Measurements from ENCODE around the gene STEAP3. TPM values are rescaled to one million over a fixed set of nuclear protein-coding genes. Genes with fewer than 3 reads are reported as not detected.
A peak's percentile ranks its signal among the peaks of the same experiment; 100 is the strongest.

STEAP3 gene
- total RNA-seq, 1 donor from 2014 or later, result 11.8 TPM

DNA sequence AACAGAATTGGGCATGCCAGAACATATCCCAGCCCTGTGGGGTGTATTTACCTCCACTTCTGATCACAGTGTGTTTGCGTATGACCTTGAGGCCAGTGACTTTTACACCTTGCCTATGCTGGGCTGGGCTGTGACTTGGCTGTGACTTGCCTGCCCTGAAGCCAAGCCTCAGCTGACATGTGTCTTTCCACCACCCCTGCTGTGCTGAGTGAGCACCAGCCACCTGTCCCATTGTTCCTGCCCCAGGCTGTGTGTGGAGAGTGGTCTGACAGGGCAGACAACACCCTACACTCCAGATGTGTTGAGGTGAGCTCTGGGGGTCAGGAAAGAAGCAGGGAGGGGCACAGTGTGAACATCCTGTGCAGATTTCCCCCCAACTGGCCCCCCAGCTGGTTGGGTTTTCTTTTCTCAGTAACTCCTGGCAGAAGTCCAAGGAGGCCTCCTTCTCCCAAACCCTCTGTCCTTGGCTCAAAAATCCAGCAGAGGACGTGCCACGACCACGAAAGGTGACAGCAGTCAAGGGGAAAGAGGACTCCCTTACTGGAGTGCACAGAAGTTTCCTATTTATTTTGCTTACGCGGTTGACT is 5.1 kb upstream of the STEAP3 start:
- no peaks in the 10 kb centered on the region for H3K36me3 ChIP-seq (ENCODE audit: control insufficient read depth, insufficient read depth, low read length)
- FAIRE-seq (no peak), DNase-seq (ENCODE audit: low read depth) (peak; percentile 76)
- no peak overlapping the region for H3K4me3 ChIP-seq (ENCODE audit: low read depth, low read length)
- TF ChIP-seq, protein P1, sequence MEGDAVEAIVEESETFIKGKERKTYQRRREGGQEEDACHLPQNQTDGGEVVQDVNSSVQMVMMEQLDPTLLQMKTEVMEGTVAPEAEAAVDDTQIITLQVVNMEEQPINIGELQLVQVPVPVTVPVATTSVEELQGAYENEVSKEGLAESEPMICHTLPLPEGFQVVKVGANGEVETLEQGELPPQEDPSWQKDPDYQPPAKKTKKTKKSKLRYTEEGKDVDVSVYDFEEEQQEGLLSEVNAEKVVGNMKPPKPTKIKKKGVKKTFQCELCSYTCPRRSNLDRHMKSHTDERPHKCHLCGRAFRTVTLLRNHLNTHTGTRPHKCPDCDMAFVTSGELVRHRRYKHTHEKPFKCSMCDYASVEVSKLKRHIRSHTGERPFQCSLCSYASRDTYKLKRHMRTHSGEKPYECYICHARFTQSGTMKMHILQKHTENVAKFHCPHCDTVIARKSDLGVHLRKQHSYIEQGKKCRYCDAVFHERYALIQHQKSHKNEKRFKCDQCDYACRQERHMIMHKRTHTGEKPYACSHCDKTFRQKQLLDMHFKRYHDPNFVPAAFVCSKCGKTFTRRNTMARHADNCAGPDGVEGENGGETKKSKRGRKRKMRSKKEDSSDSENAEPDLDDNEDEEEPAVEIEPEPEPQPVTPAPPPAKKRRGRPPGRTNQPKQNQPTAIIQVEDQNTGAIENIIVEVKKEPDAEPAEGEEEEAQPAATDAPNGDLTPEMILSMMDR (IDR thresholded peaks at IDR 0.05; ENCODE audit: insufficient read depth, low read length, severe bottlenecking), result peak; percentile 42
- no peaks in the 10 kb centered on the region for H3K27me3 ChIP-seq (ENCODE audit: control insufficient read depth, insufficient read depth, low read length)

DNA sequence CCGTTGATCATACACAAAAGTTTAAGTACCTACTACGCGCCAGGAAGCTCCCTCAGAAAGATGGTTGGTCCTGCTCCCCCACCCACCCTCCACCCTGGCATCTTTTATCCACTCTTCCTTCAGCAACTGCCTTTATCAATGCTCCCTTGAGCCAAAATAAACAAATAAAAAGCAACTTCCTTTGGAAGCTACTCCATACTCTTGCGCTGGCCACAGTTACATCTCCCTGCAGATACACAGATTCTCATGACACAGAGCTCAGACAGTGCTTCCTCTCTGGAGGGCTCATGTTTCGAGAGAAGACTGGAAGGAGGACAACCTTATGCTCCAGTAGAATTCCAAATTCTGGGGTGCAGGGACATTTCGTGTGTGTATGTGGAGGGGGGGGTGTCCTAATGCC is 3.8 kb upstream of the STEAP3 start:
- no peak for FAIRE-seq
- Histone ChIP-seq H3K36me3 (ENCODE audit: control insufficient read depth, insufficient read depth, low read length) (no peaks in the 10 kb centered on the region), H3K4me3 (ENCODE audit: low read depth, low read length) (no peak overlapping the region), H3K27me3 (ENCODE audit: control insufficient read depth, insufficient read depth, low read length) (no peaks in the 10 kb centered on the region)
- DNase-seq (ENCODE audit: low read depth), result no peak
- TF ChIP-seq, protein P1 (IDR thresholded peaks at IDR 0.05; ENCODE audit: insufficient read depth, low read length, severe bottlenecking), result no peak

DNA sequence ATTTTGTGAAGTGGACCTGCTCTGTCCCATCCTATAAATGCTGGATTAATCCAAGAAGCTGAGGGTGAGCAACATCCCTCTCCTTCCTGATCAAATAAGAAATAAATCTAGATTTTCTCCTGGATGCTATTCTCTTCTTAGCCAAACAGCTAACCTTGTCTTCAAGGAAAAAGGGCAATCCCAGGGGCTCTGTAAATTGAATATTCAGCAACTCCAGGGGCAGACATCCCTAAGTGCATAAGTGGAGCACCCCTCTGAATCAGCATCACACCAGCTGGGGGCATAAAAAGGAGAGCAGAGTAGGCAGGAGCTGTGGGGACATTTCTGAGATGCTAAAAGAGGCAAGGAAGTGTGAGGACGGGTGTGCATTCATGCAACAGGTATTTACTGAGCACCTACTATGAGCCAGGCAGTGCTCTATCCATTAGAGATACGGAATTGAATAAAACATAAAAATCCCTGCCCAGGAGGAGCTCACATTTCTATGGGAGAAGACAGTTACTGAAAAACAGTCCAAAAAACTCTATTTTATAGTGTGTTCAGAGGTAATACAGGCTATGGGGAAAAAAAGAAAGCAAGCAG is 2.8 kb upstream of the STEAP3 start:
- TF ChIP-seq, protein P1 (IDR thresholded peaks at IDR 0.05; ENCODE audit: insufficient read depth, low read length, severe bottlenecking), result no peak
- H3K4me3 ChIP-seq (ENCODE audit: low read depth, low read length), result no peak overlapping the region
- H3K36me3 ChIP-seq (ENCODE audit: control insufficient read depth, insufficient read depth, low read length), result no peaks in the 10 kb centered on the region
- no peak for FAIRE-seq
- H3K27me3 ChIP-seq (ENCODE audit: control insufficient read depth, insufficient read depth, low read length), result no peaks in the 10 kb centered on the region
- no peak for DNase-seq (ENCODE audit: low read depth)

GRCh38 chr2:119221609-119222008 is 2.0 kb upstream of the STEAP3 start:
- Histone ChIP-seq H3K36me3 (ENCODE audit: control insufficient read depth, insufficient read depth, low read length) (no peaks in the 10 kb centered on the region), H3K27me3 (ENCODE audit: control insufficient read depth, insufficient read depth, low read length) (no peaks in the 10 kb centered on the region), H3K4me3 (ENCODE audit: low read depth, low read length) (no peak overlapping the region)
- FAIRE-seq (peak; percentile 87), DNase-seq (ENCODE audit: low read depth) (no peak)
- TF ChIP-seq, protein P1 (IDR thresholded peaks at IDR 0.05; ENCODE audit: insufficient read depth, low read length, severe bottlenecking), result no peak

DNA sequence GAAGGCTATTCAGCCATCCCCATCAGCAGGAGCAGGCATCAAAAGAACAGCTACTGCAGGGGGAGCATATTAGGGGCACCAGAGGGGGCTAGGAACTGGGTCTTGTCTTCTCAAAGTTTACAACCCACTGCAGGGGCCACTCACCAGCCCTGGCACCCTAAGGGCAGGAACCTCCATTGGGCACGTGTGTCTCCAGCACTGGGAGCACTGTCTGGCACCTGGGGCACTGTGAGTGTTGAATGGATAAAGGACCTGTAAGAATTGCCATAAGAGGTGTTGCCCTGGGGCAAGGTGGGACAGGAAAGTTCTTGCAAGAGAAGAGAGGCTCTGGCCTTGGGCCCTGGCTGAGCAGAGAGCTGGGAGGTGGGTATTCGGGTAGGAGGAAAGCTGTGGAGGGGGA is 1.4 kb upstream of the STEAP3 start:
- Histone ChIP-seq H3K36me3 (ENCODE audit: control insufficient read depth, insufficient read depth, low read length) (no peaks in the 10 kb centered on the region), H3K27me3 (ENCODE audit: control insufficient read depth, insufficient read depth, low read length) (no peaks in the 10 kb centered on the region), H3K4me3 (ENCODE audit: low read depth, low read length) (no peak overlapping the region)
- TF ChIP-seq, protein P1 (IDR thresholded peaks at IDR 0.05; ENCODE audit: insufficient read depth, low read length, severe bottlenecking), result no peak
- no peak for FAIRE-seq
- DNase-seq (ENCODE audit: low read depth), result no peak

Measured in bronchial epithelial cell (primary cell).